A549 (cell line): ENCODE measurements around the gene BET1L.

Experiments used
- EP300 ChIP-seq, 2 experiments: fragments of >200 bp; sonication (Bioruptor Twin); formaldehyde crosslinking; IDR thresholded peaks; 2 replicates in 1 of 2; 3 replicates in 1 of 2; pipeline ENCODE4 v1.6.1; 2016 to 2017
- HOXB5 ChIP-seq: fragments of 250-450 bp; sonication (Bioruptor Pico); IDR thresholded peaks from 2 replicates; pipeline ENCODE4 v1.5.0; 2020; ENCODE audit warnings: mild to moderate bottlenecking, moderate library complexity
- MAFK ChIP-seq: fragments of 450-650 bp; IDR thresholded peaks from 2 replicates; pipeline ENCODE4 v1.6.1; 2014; ENCODE audit not compliant: partially characterized antibody
- MYC ChIP-seq: IDR thresholded peaks from 2 replicates; pipeline ENCODE4 v1.6.1; 2012; ENCODE audit warnings: mild to moderate bottlenecking, inconsistent platforms, low read length, improper control_type of control experiment, borderline replicate concordance
- PHF8 ChIP-seq: fragments of 200-600 bp; sonication (generic); IDR thresholded peaks from 2 replicates; pipeline ENCODE4 v1.6.1; 2016; ENCODE audit warnings: low read depth, mild to moderate bottlenecking, antibody characterized with exemption, moderate library complexity, borderline replicate concordance
- POLR2A ChIP-seq: IDR thresholded peaks from 2 replicates; pipeline ENCODE4 v1.6.1; 2012; ENCODE audit warnings: mild to moderate bottlenecking, low read length
- RAD21 ChIP-seq, 2 experiments: fragments of >200 bp in 1 of 2; sonication (Bioruptor Twin) in 1 of 2; formaldehyde crosslinking in 1 of 2; IDR thresholded peaks in 1 of 2; conservative IDR thresholded peaks in 1 of 2; 2 replicates in 1 of 2; 3 replicates in 1 of 2; pipeline ENCODE4 v1.6.1; 2012 to 2018; ENCODE audit warnings: inconsistent platforms in 1 of 2
- RCOR1 ChIP-seq: fragments of 150-350 bp; IDR thresholded peaks from 2 replicates; pipeline ENCODE4 v1.6.1; 2014; ENCODE audit warnings: antibody characterized with exemption, low read length, low read depth
- RFX5 ChIP-seq: fragments of 450-650 bp; IDR thresholded peaks from 2 replicates; pipeline ENCODE4 v1.7.1; 2014; ENCODE audit warnings: antibody characterized with exemption, mild to moderate bottlenecking, moderate library complexity
- ZFP36 ChIP-seq: fragments of 450-650 bp; IDR thresholded peaks from 2 replicates; pipeline ENCODE4 v1.6.1; 2014; ENCODE audit warnings: borderline replicate concordance; ENCODE audit not compliant: partially characterized antibody
- TF ChIP-seq, protein P1 (sequence below): fragments of >200 bp; sonication (Bioruptor Twin); formaldehyde crosslinking; IDR thresholded peaks from 3 replicates; pipeline ENCODE4 v1.5.1; 2016
- TF ChIP-seq, protein P2 (sequence below): IDR thresholded peaks from 2 replicates; pipeline ENCODE4 v1.6.1; 2012
- TF ChIP-seq, protein P3 (sequence below): fragments of 150-350 bp; IDR thresholded peaks from 2 replicates; pipeline ENCODE4 v1.6.1; 2014; ENCODE audit warnings: low read depth, mild to moderate bottlenecking, low read length
- TF ChIP-seq, protein P4 (sequence below): fragments of 250-450 bp; sonication (Bioruptor Pico); IDR thresholded peaks from 2 replicates; pipeline ENCODE4 v1.5.0; 2020; ENCODE audit warnings: low read depth, mild to moderate bottlenecking, moderate library complexity

DNA sequence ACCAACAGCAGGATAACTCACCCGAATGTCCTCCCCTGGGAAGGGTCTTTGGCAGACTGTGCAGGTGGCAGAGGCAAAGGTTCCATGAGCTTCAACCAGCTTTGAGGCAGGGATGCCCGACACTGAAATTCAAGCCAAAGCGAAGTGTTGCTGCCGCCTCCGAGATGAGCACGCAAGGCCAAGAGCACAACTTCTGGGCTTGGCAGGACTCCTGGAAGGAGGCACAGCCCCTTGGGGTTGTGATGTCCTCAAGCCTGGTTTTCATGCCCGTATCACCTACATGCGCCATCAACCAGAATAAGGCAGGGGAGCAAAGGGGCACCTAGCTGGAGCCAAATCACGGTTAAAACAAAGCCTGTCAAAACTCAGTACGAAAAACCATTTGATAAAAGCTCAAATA is 23.2 kb upstream of the BET1L start:
- TF ChIP-seq, protein P1, sequence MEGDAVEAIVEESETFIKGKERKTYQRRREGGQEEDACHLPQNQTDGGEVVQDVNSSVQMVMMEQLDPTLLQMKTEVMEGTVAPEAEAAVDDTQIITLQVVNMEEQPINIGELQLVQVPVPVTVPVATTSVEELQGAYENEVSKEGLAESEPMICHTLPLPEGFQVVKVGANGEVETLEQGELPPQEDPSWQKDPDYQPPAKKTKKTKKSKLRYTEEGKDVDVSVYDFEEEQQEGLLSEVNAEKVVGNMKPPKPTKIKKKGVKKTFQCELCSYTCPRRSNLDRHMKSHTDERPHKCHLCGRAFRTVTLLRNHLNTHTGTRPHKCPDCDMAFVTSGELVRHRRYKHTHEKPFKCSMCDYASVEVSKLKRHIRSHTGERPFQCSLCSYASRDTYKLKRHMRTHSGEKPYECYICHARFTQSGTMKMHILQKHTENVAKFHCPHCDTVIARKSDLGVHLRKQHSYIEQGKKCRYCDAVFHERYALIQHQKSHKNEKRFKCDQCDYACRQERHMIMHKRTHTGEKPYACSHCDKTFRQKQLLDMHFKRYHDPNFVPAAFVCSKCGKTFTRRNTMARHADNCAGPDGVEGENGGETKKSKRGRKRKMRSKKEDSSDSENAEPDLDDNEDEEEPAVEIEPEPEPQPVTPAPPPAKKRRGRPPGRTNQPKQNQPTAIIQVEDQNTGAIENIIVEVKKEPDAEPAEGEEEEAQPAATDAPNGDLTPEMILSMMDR = no peak
- TF ChIP-seq, protein P2, sequence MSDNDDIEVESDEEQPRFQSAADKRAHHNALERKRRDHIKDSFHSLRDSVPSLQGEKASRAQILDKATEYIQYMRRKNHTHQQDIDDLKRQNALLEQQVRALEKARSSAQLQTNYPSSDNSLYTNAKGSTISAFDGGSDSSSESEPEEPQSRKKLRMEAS = no peak
- TF ChIP-seq RAD21 (conservative IDR thresholded peaks at IDR 0.05 in 1 of 2, IDR thresholded peaks at IDR 0.05 in 1 of 2) (no peak), RFX5 (no peak), MAFK (no peak), RCOR1 (no peak), HOXB5 (no peak), EP300 (IDR thresholded peaks at IDR 0.05) (no peak), POLR2A (no peak), MYC (no peak), PHF8 (no peak), ZFP36 (no peak)
- TF ChIP-seq, protein P3, sequence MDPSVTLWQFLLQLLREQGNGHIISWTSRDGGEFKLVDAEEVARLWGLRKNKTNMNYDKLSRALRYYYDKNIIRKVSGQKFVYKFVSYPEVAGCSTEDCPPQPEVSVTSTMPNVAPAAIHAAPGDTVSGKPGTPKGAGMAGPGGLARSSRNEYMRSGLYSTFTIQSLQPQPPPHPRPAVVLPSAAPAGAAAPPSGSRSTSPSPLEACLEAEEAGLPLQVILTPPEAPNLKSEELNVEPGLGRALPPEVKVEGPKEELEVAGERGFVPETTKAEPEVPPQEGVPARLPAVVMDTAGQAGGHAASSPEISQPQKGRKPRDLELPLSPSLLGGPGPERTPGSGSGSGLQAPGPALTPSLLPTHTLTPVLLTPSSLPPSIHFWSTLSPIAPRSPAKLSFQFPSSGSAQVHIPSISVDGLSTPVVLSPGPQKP = no peak
- TF ChIP-seq, protein P4, sequence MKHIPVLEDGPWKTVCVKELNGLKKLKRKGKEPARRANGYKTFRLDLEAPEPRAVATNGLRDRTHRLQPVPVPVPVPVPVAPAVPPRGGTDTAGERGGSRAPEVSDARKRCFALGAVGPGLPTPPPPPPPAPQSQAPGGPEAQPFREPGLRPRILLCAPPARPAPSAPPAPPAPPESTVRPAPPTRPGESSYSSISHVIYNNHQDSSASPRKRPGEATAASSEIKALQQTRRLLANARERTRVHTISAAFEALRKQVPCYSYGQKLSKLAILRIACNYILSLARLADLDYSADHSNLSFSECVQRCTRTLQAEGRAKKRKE (CRISPR knock-in tag) = no peak
